ENCODE data around the gene GET4. TPM values are rescaled to one million over a fixed set of nuclear protein-coding genes. Genes with fewer than 3 reads are reported as not detected.

Gene GET4
- total RNA-seq, 1 donor from 2014 or later: 4.2 TPM

GRCh38 chr7:914521-915194 lies 38.3 kb downstream of the GET4 start:
- DNase-seq (ENCODE audit: low spot score in 2 of 2): no peak
- Histone ChIP-seq H3K4me3 (no peak overlapping the region), H3K27me3 (no peaks in the 10 kb centered on the region), H3K27ac (no peak overlapping the region), H3K36me3 (peaks cover 0 to 2% of the 10 kb centered on the region in 2 donors), H3K4me1 (peaks cover 0 to under 1% of the 10 kb centered on the region in 2 donors), H3K9me3 (no peaks in the 10 kb centered on the region)
- TF ChIP-seq CTCF (IDR thresholded peaks at IDR 0.05): no peak
- intact Hi-C loops (cut with DNase I): no loop called here

GRCh38 chr7:915291-916218 lies 39.2 kb downstream of the GET4 start:
- intact Hi-C loops (cut with DNase I): no loop called here
- Histone ChIP-seq H3K4me3 (no peak overlapping the region), H3K27ac (no peak overlapping the region), H3K4me1 (no peaks in the 10 kb centered on the region), H3K9me3 (no peaks in the 10 kb centered on the region), H3K27me3 (no peaks in the 10 kb centered on the region), H3K36me3 (peaks cover 0 to 2% of the 10 kb centered on the region in 2 donors)
- no peak for DNase-seq (ENCODE audit: low spot score in 2 of 2)
- TF ChIP-seq CTCF (IDR thresholded peaks at IDR 0.05): no peak

- H3K27me3 ChIP-seq: no peaks in the 10 kb centered on the region
- TF ChIP-seq CTCF (IDR thresholded peaks at IDR 0.05): no peak
- H3K4me3 ChIP-seq: no peak overlapping the region
- H3K4me1 ChIP-seq: no peaks in the 10 kb centered on the region
- intact Hi-C loops (cut with DNase I): no loop called here
- H3K9me3 ChIP-seq: no peaks in the 10 kb centered on the region
- H3K36me3 ChIP-seq: peaks cover 0 to 2% of the 10 kb centered on the region in 2 donors
- H3K27ac ChIP-seq: no peak overlapping the region
- peak in 1 of 2 donors; percentile 44 for DNase-seq (ENCODE audit: low spot score in 2 of 2)
Observed at GRCh38 chr7:916291-916941, 40.1 kb downstream of the GET4 start.

GRCh38 chr7:917255-918117 lies 41.1 kb downstream of the GET4 start:
- intact Hi-C loops (cut with DNase I): no loop called here
- peak in 1 of 2 donors; percentile 52 for DNase-seq (ENCODE audit: low spot score in 2 of 2)
- H3K4me1 ChIP-seq: no peaks in the 10 kb centered on the region

More at GRCh38 chr7:917255-918117, 41.1 kb downstream of the GET4 start:
- no peaks in the 10 kb centered on the region for H3K27me3 ChIP-seq
- H3K36me3 ChIP-seq: peaks cover 0 to 2% of the 10 kb centered on the region in 2 donors
- H3K4me3 ChIP-seq: no peak overlapping the region
- no peaks in the 10 kb centered on the region for H3K9me3 ChIP-seq
- TF ChIP-seq CTCF (IDR thresholded peaks at IDR 0.05): no peak
- no peak overlapping the region for H3K27ac ChIP-seq
